ENCODE results near the gene CDHR2.

The CDHR2 gene

GRCh38 chr5:176629317-176629852, 80.2 kb downstream of the CDHR2 start:
- TF ChIP-seq ZFX (IDR thresholded peaks at IDR 0.05; ENCODE audit: borderline replicate concordance), result no peak
- TF ChIP-seq CTCF (IDR thresholded peaks at IDR 0.05), result no peak
- no peak overlapping the region for H3K27ac ChIP-seq

DNA sequence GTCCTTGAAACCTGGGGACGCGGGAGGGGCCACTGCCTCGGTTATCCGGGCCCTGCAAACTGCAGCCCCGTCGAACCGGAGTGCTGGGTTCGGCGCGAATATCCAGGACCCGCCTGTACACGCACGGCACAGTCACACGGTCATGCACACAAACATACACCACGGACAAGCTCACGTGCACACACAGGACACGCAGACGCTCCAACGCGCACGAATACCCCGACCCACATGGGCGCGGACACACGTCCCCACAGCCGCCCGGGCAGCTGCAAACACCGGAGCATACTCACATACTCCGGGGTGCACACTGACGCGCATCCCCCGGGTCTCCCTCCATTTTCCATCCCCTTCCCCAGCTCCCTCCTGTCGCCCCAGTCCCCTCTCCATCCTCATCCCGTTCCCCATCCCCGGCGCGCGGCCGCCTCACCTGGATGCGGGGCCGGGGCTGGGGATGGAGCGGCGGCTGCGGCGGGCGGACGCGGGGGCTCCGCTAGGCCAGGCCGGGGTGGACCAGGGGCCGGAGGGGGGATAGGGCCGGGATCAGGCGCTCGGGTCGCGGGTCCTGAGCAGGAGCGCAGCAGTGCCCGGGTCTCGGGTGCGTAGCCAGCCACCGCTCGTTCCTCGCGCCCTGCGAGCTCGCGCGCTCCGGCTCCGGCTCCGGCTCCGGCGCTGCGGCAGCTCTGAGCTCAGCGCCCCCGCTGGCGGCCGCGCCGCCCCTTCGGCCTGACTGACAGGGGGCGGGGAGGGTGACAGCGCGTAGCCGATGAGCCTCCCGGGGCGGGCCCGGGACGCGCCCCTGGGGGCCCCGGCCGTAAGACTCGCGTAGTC, 80.9 kb downstream of the CDHR2 start, which contains the start of the genes EIF4E1B and SNCB:
Gene EIF4E1B (plus strand): TSS at position 823 of the 828 bp plus-strand sequence. CDS start 12,113 bp downstream, outside the sequence.
Gene SNCB (minus strand): TSS at position 682 of the 828 bp plus-strand sequence. CDS start 880 bp downstream, outside the sequence.
- TF ChIP-seq CTCF (IDR thresholded peaks at IDR 0.05), result peak; percentile 30; the same call in 1 of the 2 replicates
- TF ChIP-seq ZFX (IDR thresholded peaks at IDR 0.05; ENCODE audit: borderline replicate concordance), result no peak
- H3K27ac ChIP-seq, result no peak within 1 kb of the TSS

- TF ChIP-seq ZFX (IDR thresholded peaks at IDR 0.05; ENCODE audit: borderline replicate concordance) (no peak), CTCF (IDR thresholded peaks at IDR 0.05) (no peak)
- H3K27ac ChIP-seq, result no peak overlapping the region
These were observed 81.6 kb downstream of the CDHR2 start for GRCh38 chr5:176630681-176631222.

DNA sequence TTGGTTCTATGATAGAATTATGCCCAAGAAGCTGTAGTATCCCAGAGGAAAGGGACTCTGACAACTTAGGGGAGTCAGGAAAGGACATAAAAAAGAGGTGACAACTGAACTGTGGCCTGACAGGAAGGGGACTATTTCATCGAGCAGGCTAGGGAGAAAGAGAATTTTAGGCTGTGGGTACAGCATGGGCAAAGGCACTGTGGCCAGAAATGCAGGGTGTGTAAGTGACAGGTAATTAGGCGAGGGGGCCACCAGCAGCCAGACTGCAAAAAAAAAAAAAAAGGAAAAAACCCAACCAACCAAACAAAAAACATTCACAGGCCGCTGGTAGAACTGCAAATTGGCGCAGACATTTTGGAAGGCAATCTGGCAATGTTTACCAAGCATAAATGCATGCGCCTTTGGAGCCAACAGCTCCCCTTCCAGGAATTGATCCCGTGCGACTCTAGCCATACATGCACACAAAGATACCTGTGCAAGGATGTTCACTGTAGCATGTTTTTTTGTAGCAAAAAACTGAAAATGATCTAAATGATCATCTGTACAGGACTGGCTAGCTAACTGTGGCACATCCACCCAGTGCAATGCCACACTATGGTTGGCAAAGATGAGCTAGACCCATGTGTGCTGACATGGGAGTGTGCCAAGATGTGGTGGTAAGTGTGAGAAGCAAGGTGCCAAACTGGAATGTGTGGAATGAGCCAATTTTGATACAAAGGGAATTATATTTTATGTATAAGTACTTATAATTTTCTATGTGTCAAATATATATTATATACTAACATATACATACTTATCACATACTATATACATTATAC, 82.5 kb downstream of the CDHR2 start:
- TF ChIP-seq ZFX (IDR thresholded peaks at IDR 0.05; ENCODE audit: borderline replicate concordance) (no peak), CTCF (IDR thresholded peaks at IDR 0.05) (no peak)
- H3K27ac ChIP-seq, result no peak overlapping the region

GRCh38 chr5:176632745-176633144, 83.6 kb downstream of the CDHR2 start:
- no peak overlapping the region for H3K27ac ChIP-seq
- no peak for TF ChIP-seq CTCF (IDR thresholded peaks at IDR 0.05)
- no peak for TF ChIP-seq ZFX (IDR thresholded peaks at IDR 0.05; ENCODE audit: borderline replicate concordance)

DNA sequence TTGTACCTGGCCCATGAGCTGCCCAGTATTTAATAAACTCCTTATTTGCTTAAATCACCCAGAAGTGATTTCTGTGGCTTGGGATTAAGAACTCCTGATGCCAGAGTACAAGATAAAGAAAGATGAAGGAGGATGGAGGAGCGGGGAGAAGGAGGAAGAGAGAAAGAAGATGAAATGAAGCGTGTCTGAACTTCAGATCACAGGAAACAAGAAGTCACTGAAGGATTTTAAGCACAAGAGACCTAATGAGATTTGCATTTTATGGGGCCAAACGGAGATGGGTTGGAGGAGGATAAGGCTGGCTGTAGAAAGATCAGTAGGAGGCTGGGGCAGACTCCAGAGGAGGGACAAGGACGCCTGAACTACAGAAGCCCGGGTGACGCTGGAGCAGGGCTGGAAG, 84.5 kb downstream of the CDHR2 start:
- TF ChIP-seq ZFX (IDR thresholded peaks at IDR 0.05; ENCODE audit: borderline replicate concordance) (no peak), CTCF (IDR thresholded peaks at IDR 0.05) (no peak)
- no peak overlapping the region for H3K27ac ChIP-seq
